ENCODE results near the gene HLA-DRA. TPM values are rescaled to one million over a fixed set of nuclear protein-coding genes. Genes with fewer than 3 reads are reported as not detected.

HLA-DRA gene
- total RNA-seq, 2 donors from 2014 or later, result 57.5 to 93.5 TPM

DNA sequence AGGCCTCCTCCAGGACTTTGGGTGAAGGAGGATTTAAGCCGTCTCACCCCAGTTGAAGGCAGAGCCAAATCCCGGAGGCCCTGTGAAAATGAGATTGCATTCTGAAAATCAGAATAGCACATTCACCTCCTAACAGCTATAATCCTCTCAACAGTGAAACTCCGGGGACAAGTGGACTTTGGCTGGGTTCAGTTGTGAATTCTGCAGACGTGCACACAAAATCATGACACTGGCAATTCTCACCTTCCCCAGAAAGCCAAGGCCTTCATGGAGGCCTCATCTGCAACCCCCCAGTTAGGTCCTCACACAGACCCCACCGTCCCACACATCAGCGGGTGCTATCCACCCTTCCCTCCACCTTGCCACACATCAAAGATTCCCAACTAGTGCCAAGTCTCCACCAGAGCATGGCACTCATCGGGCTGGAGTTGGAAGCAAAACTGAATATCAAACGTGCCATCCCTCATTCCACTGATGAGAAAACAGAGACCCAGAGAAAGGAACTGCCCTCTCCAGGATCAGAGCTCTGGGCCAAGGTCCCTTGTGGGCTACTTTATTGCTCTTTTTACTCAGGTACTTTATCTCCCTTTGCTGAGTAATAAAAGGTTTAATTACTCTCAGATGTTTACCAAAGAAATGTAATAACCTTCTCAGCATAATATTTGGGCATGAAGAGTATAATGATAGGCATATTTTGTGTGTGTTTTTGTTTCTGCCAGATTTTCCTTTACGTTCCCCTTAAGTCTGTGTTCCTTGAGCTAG lies 27.9 kb upstream of the HLA-DRA start:
- no peak overlapping the region for H3K27ac ChIP-seq
- DNase-seq (ENCODE audit: low spot score), result no peak
- TF ChIP-seq, protein P1, sequence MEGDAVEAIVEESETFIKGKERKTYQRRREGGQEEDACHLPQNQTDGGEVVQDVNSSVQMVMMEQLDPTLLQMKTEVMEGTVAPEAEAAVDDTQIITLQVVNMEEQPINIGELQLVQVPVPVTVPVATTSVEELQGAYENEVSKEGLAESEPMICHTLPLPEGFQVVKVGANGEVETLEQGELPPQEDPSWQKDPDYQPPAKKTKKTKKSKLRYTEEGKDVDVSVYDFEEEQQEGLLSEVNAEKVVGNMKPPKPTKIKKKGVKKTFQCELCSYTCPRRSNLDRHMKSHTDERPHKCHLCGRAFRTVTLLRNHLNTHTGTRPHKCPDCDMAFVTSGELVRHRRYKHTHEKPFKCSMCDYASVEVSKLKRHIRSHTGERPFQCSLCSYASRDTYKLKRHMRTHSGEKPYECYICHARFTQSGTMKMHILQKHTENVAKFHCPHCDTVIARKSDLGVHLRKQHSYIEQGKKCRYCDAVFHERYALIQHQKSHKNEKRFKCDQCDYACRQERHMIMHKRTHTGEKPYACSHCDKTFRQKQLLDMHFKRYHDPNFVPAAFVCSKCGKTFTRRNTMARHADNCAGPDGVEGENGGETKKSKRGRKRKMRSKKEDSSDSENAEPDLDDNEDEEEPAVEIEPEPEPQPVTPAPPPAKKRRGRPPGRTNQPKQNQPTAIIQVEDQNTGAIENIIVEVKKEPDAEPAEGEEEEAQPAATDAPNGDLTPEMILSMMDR (IDR thresholded peaks at IDR 0.05), result no peak
- peaks cover 0 to 3% of the 10 kb centered on the region in 2 donors for H3K4me1 ChIP-seq
- no peaks in the 10 kb centered on the region for H3K36me3 ChIP-seq
- no peaks in the 10 kb centered on the region for H3K9me3 ChIP-seq
- H3K4me3 ChIP-seq, result no peak overlapping the region
- peaks cover 0 to 10% of the 10 kb centered on the region in 2 donors for H3K27me3 ChIP-seq

DNA sequence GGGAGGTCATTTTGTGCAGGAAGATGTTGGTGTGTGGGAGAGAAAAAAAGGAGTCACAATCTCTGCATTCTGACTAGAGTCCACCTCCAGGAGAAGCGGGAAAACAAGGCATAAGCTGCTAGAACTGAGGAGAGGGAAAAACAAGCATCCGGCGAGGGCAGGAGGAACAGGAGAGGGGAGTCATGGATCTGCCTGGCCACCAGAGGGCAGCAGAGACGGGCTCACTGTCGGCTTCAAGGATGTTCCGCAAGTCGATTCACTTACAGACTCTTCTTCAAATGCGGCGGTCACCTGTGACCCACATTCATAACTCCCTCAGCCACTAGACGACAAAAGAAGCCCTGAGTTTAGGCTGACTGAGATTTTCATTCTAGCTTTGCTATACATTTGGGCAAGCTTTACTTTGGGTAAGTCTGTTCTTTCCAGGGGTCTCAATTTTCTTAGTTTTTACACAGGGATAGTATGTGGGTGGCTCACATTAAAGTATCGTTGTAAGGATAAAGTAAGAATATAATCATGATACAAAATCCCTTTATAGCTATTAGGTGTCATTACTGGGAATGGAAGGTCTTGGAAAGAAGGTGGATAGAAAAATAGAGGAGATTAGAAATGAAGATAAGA lies 26.1 kb upstream of the HLA-DRA start:
- Histone ChIP-seq H3K4me3 (no peak overlapping the region), H3K27me3 (peaks cover 0 to 10% of the 10 kb centered on the region in 2 donors), H3K9me3 (no peaks in the 10 kb centered on the region), H3K36me3 (no peaks in the 10 kb centered on the region), H3K4me1 (peaks cover 0 to 3% of the 10 kb centered on the region in 2 donors), H3K27ac (no peak overlapping the region)
- TF ChIP-seq, protein P1 (IDR thresholded peaks at IDR 0.05), result peak; percentile 71 to 97
- DNase-seq (ENCODE audit: low spot score), result peak; percentile 79

DNA sequence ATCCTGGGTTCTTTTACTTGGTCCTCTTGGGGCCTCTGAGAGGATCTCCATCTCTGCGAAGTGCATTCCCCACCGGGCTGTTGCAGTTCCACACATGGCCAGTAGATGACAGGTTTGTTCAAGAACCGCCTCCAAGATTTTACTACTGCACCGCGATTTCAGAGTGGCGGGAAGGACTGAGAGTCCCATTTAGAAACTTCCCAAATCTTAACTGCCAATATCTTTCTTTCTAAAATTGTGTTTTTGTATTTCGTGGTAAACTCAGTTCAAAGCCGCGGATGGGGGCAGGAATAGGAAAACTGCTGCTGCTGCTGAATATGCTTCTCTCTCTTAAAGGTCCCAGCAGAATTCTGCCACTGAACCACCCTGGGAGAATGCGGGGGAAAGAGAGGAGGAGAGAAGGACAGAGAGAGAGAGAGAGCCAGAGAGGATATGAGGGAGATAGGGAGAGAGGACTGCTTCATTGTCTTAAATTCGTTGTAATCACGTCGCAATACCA lies 24.1 kb upstream of the HLA-DRA start:
- H3K27ac ChIP-seq, result no peak overlapping the region
- H3K9me3 ChIP-seq, result no peaks in the 10 kb centered on the region
- DNase-seq (ENCODE audit: low spot score), result peak; percentile 78
- H3K27me3 ChIP-seq, result peaks cover 0 to 10% of the 10 kb centered on the region in 2 donors
- peaks cover 0 to 3% of the 10 kb centered on the region in 2 donors for H3K4me1 ChIP-seq
- no peak overlapping the region for H3K4me3 ChIP-seq
- H3K36me3 ChIP-seq, result no peaks in the 10 kb centered on the region
- TF ChIP-seq, protein P1 (IDR thresholded peaks at IDR 0.05), result peak; percentile 98 to 100

- Histone ChIP-seq H3K9me3 (no peaks in the 10 kb centered on the region), H3K27me3 (peaks cover 0 to 10% of the 10 kb centered on the region in 2 donors), H3K4me1 (peaks cover 0 to 3% of the 10 kb centered on the region in 2 donors), H3K4me3 (no peak overlapping the region), H3K27ac (no peak overlapping the region), H3K36me3 (no peaks in the 10 kb centered on the region)
- DNase-seq (ENCODE audit: low spot score), result no peak
- TF ChIP-seq, protein P1 (IDR thresholded peaks at IDR 0.05), result no peak
Observed at GRCh38 chr6:32416036-32416435, 23.7 kb upstream of the HLA-DRA start.

DNA sequence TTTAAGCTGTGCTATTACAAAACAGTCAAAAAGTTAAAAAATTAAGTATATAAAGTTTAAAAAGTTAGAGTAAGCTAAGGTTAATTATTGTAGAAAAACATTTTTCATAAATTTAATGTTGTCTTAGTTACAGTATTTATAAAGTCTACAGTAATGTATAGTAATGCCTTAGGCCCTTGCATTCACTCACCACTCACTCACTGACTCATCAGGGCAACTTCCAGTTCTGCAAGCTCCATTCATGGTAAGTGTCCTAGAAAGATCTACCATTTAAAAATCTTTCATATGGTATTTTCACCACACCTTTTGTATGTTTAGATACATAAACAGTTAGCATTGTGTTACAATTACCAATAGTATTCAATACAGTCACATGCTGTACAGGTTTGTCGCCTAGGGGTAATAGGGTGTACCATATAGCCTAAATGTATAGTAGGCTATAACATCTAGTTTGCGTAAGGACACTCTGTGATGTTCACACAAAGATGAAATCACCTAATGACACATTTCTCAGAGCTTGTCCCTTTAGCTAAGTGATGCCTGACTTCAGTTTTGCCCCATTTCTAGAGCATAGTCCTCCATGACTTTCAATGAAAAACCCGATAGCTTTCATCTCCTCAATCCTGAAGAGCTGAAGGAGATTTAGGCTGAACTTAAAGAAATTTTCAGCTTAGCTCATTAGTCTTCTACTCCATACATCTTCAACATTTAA lies 14.9 kb upstream of the HLA-DRA start:
- DNase-seq (ENCODE audit: low spot score), result no peak
- no peaks in the 10 kb centered on the region for H3K27me3 ChIP-seq
- no peak overlapping the region for H3K4me3 ChIP-seq
- TF ChIP-seq, protein P1 (IDR thresholded peaks at IDR 0.05), result no peak
- H3K9me3 ChIP-seq, result no peaks in the 10 kb centered on the region
- no peaks in the 10 kb centered on the region for H3K36me3 ChIP-seq
- H3K27ac ChIP-seq, result no peak overlapping the region
- no peaks in the 10 kb centered on the region for H3K4me1 ChIP-seq

Measured in right atrium auricular region (tissue), 2 donors.